Globus pallidus (tissue), 1 donor: ENCODE data around the gene AP3S1.

Experiments used
- DNase-seq: peaks from one replicate; pipeline ENCODE4 v3.0.0-alpha.2; 2015; ENCODE audit warnings: low spot score

Gene AP3S1

GRCh38 chr5:115825948-115826347 is 15.8 kb upstream of the AP3S1 start:
- no peak for DNase-seq

- DNase-seq = no peak
Observed at GRCh38 chr5:115829913-115830312, 11.8 kb upstream of the AP3S1 start.

- DNase-seq = peak; percentile 39
Observed at GRCh38 chr5:115831163-115831768, 10.5 kb upstream of the AP3S1 start.

- DNase-seq = no peak
Observed at GRCh38 chr5:115835481-115835880, 6.3 kb upstream of the AP3S1 start.

- DNase-seq = peak; percentile 60
Observed at GRCh38 chr5:115838885-115839518, 2.7 kb upstream of the AP3S1 start.

- no peak for DNase-seq
Observed at GRCh38 chr5:115840873-115841272, 862 bp upstream of the AP3S1 start.

GRCh38 chr5:115842089-115842935 is 577 bp downstream of the AP3S1 start:
- no peak for DNase-seq

GRCh38 chr5:115842952-115843351 is 1.2 kb downstream of the AP3S1 start:
- no peak for DNase-seq

- no peak for DNase-seq
Observed at GRCh38 chr5:115843444-115844130, 1.9 kb downstream of the AP3S1 start.

- DNase-seq = no peak
Observed at GRCh38 chr5:115844321-115844817, 2.6 kb downstream of the AP3S1 start.

- DNase-seq = no peak
Observed at GRCh38 chr5:115847290-115847689, 5.6 kb downstream of the AP3S1 start.

- DNase-seq = no peak
Observed at GRCh38 chr5:115849258-115849798, 7.6 kb downstream of the AP3S1 start.

GRCh38 chr5:115850744-115851416 is 9.1 kb downstream of the AP3S1 start:
- DNase-seq = peak; percentile 20

- no peak for DNase-seq
Observed at GRCh38 chr5:115854139-115854538, 12.4 kb downstream of the AP3S1 start.

GRCh38 chr5:115855959-115856358 is 14.2 kb downstream of the AP3S1 start:
- DNase-seq = no peak

- DNase-seq = no peak
Observed at GRCh38 chr5:115857057-115857479, 15.3 kb downstream of the AP3S1 start.

- DNase-seq = no peak
Observed at GRCh38 chr5:115857626-115858349, 16.1 kb downstream of the AP3S1 start.

- no peak for DNase-seq
Observed at GRCh38 chr5:115858396-115858795, 16.7 kb downstream of the AP3S1 start.

- DNase-seq = no peak
Observed at GRCh38 chr5:115859378-115859777, 17.6 kb downstream of the AP3S1 start.

- no peak for DNase-seq
Observed at GRCh38 chr5:115869256-115869795, 27.6 kb downstream of the AP3S1 start.
